HG03575 (cell line): ENCODE results near the gene RNU4-1.
"Not testable (repeated sequence)": the region's sequence is repeated elsewhere in the genome, so short reads cannot be mapped to it uniquely, and the experiment has no call there.

Experiments used
- ATAC-seq: cut with Tn5 transposase; IDR thresholded peaks from one replicate; pipeline ENCODE4 v1.9.1; 2021; ENCODE audit not compliant: unreplicated experiment, insufficient number of reproducible peaks, low FRiP score; ENCODE audit errors: extremely low read depth

The RNU4-1 gene

DNA sequence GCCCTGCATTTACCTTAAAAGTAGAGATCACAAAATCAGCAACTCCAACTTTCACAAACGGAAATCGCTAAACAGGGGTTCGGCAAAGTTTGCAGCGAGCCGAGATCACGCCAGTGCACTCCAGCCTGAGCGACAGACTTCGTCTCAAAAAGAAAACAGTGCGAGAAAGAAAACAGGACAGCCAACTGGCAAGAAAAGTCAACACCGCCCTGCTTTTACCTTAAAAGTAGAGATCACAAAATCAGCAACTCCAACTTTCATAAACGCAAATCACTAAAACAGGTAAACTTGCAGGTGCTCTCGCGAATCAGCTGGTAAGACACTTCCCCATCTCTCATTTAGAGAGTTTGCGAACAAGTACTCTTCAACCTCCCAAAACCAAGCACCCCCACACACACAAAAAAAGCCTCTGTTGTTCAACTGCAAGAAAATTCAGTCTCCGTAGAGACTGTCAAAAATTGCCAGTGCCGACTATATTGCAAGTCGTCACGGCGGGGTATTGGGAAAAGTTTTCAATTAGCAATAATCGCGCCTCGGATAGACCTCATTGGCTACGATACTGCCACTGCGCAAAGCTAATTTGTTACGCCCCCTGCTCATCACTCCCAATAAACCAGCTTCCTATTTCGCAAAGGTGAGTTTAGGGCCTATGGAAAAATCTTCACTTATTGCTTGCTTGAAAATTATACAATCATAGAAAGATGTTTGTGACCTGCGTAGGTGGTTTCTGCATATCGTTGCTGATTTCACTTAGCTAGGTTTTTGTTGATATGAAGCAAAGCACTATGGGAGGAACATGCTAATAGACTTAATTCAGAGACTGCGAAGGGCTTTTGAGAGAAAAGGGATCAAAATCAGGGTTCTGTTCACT, at the start of gene RNU4-1:
Gene RNU4-1 (minus strand): TSS at position 577 of the 871 bp plus-strand sequence.
- ATAC-seq = no peak

DNA sequence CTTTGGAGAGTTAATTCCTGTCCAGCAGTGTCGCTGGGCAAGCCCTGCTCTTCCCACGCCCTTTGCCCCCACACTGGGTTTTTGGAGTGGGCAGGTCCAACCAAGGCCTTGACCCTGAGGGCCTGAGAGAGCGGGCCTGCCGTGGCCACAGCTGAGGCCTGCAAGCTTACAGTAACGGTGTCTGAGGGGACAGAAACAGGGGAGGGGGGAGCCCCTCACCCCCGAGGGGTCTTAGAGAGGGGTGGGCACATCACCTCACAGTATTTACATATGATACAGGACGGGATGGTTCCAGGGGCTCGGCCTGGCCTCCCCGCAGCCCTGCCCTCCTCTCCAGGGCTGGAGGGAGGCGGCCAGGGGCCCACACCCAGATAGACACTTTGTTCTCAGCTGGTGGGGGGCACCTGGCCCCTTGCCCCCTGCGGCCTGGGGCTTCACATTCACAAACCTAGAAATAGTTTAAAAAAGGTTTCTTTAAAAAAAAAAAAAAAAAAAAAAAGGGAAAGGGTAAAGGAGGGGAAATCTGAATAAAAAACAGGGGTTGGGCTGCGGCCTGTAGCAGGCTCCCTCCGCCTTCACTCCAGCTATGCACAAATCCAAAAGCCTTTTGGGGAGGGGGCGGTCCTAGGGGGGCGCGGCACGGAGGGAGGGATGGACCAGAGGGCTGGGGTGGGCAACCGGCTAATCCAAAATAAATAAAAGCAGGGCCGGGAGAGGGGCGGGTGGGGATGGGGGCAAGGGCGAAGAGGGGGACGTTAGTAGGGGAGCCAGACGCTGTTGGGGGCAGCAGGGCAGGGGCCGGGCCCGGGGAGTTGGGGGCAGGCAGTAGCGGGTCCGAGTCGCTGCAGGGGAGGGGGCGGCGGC, 49.4 kb upstream of the RNU4-1 start:
- no peak for ATAC-seq

DNA sequence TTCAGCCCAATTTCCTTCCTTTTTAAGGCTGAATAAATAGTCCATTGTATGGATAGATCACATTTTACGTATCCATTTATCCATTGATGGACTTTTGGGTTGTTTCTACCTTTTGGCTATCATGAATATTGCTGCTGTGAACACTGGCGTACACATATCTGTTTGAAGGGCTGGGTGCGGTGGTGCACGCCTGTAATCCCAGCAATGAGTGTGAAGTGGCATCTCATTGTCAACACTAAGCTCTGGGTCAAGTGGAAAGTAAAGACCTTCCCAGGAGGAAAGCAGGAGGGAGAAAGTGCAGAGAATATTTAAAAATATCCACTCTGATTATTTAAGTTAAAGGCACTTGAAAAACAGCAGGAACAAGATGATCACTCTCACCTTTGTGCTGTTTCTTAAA, 46.2 kb upstream of the RNU4-1 start:
- ATAC-seq = no peak

DNA sequence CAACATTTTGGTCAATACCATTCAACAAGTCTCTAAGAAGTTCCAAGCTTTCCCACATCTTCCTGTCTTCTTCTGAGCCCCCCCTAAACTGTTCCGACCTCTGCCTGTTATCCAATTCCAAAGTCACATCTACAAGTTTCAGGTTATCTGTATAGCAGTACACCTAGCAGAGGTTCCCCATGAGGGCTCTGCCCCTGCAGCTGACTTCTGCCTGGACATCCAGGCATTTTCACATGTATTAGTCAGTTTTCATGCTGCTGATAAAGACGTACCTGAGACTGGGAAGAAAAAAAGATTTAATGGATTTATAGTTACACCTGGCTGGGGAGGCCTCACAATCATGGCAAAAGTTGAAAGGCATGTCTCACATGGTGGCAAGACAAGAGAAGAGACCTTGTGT, 44.7 kb upstream of the RNU4-1 start:
- no peak for ATAC-seq

DNA sequence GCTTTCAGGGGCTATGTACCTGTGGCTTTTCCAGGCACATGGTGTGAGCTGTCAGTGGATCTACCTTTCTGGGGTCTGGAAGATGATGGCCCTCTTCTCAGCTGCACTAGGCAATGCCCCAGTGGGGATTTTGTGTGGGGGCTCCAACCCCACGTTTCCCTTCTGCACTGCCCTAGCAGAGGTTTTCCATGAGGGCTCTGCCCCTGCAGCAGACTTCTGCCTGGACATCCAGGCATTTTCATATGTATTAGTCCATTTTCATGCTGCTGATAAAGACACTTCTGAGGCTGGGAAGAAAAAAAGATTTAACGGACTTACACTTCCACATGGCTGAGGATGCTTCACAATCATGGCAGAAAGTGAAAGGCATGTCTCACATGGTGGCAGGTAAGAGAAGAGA, 43.4 kb upstream of the RNU4-1 start:
- not testable (repeated sequence) for ATAC-seq

DNA sequence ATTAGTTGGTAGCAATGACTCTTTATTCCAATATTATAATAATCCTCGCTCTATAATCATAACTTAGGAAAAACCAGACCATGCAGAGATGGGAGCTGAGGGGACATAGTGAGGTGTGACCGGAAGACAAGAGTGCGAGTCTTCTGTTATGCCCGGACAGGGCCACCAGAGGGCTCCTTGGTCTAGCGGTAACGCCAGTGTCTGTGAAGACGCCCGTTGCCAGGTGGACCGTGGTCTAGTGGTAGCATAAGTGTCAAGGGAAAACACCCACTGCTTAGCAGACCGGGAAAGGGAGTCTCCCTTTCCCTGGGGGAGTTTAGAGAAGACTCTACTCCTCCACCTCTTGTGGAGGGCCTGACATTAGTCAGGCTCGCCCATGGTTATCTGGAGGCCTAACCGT, 42.4 kb upstream of the RNU4-1 start:
- ATAC-seq = not testable (repeated sequence)

DNA sequence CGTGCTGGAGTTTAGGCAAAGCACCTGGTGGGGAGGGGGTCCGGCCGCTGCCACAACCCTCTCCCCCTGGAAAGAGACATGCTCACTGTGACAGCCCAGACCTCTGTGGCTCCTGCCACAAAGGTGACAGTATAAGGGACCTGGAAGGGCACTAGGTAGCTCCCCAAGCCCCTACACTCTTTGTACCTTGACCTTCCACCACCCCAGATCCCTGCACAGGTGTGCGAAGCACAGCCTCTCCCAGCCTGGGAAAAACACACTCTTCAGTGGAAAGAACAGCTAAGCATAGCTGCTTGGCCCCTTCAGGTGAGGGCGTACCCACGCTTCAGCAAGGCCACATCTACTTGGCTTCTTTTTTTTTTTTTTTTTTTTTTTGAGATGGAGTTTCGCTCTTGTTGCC, 39.5 kb upstream of the RNU4-1 start:
- no peak for ATAC-seq

DNA sequence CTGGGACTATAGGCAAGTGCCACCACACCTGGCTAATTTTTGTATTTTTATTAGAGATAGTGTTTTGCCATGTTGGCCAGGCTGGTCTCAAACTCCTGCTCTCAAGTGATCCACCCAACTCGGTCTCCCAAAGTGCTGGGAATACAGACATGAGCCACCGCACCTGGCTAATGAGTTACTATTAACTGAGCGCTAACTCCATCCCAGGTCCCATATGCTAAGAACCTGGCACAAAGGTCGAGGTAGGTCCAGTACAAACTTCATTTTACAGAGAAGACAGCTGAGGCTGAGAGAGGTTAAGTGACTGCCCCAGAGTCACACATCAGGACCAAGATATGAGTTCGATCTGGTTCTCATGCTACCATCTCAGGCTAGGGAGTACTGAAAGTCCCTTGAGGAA, 39.0 kb upstream of the RNU4-1 start:
- no peak for ATAC-seq

DNA sequence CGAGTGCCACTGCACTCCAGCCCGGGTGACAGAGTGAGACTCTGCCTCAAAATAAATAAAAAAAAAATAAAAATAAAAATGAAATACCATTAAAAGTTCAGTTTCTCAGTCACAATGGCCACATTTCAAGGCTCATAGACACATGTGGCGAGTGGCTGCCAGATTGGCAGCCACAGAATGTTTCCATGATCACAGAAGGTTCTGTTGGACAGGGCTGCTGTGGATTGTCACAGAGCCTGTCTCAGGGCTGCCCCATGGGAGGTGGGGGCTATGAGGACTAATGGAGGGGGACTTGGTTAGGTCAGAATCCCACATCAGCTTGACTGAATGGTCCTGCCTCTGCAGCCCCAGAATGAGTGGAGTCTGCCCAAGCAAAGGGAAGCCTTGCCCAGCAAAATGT, 38.4 kb upstream of the RNU4-1 start:
- ATAC-seq = no peak

DNA sequence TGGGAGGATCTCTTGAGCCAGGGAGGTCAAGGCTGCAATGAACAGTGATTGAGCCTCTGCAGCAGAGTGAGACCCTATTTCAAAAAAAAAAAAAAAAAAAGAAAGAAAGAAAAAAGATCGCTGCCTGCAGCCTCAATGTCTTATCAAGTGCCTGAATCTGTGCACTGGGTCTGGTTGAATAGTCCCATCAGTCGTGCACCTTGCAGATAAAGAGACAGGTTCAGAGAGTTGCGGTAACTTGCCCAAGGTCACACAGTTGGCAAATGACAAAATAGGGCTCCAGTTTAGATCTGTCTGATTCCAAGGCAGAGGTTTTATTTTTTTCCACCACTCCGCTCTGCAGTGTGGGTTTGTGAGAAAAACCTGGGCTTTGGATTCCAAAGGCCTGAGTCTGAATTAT, 35.2 kb upstream of the RNU4-1 start:
- no peak for ATAC-seq

DNA sequence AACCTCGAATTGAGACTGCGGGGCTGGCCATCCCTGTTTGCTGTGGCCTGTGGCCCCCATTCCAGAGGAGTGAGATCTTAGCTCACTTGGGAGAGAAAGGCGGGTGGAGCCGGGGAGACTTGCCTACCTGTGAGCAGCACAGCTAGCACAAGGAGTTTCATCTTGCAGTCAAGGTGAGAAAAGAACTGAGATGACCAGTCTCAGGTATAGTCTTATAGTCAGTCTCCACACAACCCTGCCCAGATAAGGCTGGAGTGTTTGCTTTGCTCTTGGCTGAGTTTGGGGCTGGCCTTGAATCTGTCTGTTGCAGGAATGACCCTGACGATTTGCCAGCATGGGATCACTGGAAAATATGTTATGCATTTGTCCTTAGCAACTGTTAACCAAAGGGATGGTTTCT, 34.6 kb upstream of the RNU4-1 start, which contains the start of gene PLA2G1B:
Gene PLA2G1B (minus strand): TSS at position 187 of the 400 bp plus-strand sequence. CDS start 26 bp downstream, at position 161.
- no peak for ATAC-seq

DNA sequence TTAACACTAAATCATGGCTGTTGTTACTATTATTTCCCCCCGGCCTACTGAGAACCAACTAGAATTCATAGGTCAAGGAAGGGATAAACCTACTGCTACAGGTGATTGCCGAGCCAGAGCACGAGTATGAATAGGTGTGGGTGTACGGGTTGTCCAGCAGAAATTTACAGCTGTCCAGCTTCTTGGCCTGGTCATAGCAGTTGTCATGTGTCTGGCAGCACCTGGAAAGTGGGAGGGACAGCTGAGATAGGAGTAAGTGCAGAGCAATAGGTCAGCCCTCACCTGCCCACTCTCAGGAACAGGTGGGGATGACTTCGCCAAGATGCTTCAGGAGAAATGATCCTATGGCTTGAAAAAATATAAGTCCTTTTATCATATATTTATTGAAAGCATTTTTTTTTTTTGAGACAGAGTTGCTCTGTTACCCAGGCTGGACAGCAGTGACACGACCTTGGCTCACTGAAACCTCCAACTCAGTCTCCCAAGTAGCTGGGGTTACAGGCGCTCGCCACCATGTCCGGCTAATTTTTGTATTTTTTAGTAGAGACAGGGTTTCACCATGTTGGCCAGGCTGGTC, 31.9 kb upstream of the RNU4-1 start:
- ATAC-seq = no peak

DNA sequence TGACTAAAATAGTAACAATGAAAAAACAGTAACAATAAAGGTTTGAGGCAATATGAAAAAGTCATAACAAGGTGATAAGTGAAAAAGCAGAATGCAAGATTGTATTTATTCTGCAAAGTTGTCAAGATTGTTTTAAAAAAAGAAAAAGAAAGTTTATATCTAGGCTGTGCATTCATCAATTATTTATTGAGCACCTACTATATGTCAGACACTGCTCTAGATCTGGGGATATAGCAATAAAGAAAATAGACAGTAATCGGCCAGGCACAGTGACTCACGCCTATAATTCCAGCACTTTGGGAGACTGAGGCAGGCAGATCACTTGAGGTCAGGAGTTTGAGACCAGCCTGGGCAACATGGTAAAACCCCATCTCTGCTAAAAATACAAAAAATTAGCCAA, 30.7 kb upstream of the RNU4-1 start:
- no peak for ATAC-seq

DNA sequence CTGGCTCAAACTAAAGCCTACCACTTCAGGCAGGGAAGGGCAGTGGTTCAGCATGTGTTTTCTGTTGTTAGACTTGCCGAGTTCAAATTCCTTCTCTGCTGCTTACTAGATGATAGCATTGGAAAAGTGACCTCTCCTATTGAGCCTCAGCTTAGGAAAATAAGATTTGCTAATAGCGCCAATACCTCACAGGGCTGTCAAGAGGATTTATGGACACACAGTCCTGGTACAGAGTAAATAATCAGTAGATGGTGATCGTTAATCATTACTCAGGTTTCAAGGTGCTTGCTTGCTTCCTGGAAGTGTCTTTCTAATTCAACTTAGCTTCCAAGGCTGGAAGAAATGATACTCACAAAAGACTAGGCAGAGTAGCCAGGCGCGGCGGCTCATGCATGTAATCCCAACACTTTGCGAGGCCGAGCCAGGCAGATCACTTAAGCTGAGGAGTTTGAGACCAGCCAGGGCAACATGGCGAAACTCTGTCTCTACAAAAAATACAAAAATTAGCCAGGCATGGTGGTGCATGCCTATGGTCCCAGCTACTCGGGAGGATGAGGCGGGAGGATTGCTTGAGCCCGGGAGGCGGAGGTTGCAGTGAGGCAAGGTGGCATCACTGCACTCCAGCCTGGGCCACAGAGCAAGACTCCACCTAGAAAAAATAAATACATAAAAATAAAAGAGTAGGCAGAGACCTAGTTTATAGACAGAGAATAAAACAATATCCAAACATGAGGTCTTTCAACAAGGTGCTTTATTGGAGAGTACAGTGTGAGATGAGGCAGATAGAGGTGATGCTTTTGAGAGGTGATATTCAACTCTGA, 28.6 kb upstream of the RNU4-1 start:
- ATAC-seq = no peak

DNA sequence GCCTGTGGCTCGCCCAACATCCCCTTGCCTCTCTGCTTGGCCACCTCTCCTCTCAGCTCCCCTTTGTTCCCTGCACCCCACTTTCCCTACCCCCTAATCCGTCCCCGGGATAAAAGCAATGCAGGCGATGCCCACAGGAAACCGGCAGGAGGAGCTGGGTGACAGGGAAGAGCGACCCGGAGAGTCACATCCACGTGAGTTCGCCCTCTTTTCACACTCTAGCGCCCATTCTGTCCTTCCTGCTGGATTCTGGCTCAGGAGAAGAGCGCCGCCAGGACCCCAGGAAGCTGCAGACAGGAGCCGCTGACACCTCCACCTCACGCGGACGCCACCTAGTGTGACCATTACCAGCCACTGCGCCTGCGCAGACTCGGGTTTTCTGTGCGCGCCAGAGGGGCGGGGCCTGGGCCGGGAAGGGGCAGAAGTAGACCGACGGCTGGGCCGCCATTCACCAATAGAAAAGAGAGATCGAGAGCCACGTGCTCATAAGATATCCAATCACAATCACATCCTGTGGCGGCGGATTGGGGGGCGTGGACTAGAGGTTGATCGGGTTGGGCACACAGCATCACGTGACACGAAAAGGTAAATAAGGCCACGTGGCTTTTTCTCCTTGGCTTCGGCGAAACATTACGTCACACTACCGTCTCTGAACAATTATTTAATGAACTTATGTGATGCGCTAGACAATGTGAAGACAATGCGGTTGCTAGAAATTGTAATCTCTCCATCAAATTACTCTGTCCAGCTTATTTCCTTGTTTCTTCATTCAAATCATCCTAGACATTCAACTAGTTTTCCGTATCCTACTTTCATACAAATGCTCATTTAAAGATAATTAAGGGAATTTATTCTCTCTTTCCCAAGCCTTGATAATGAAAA, 24.4 kb upstream of the RNU4-1 start:
- ATAC-seq = peak; percentile 95

DNA sequence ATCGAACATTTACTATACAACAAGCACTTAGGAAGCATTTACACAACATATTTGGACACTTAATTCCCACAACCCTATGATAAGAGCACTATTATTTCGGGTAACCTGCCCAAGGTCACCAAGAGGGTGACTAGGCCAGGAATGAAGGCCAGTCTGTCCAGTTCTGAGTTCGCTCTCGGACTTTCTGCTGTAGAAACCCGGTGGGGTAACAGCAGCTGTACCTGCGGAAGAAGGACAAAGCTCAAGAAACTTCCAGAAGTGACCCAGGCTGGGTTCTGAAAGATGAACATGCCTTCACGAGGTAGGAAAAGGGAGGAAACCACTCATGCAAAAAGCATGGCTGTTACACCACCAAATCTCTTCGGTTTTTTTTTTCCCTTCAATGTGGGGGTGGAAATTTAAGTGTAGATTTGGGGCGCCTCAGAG, 23.8 kb upstream of the RNU4-1 start:
- ATAC-seq = no peak

DNA sequence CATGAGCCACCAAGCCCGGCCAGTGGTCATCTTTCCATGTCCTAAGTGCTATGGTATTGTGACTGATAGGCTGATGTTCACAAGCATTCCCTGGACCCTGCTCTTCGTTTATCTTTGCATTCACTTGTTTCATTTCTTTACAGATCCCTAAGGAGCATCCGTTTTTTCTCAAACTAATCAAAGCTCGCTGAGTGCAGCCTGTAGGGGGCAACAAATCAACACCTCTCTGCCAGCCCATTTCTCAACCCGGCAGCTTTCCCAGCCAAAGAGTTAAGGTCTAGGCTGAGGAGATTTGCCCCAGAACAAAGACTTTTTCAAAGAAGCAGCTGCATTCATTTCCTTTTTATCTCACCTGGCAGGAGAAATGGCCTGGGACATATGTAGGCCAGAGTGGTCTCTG, 21.2 kb upstream of the RNU4-1 start:
- ATAC-seq = no peak
